GM18499 (cell line): ENCODE measurements around the gene IL34.

Experiments used
- ATAC-seq: cut with Tn5 transposase; IDR thresholded peaks from one replicate; pipeline ENCODE4 v1.9.1; 2021; ENCODE audit warnings: moderate number of reproducible peaks; ENCODE audit not compliant: insufficient read depth, unreplicated experiment

Gene IL34

GRCh38 chr16:70697594-70698170 lies 51.3 kb downstream of the IL34 start:
- no peak for ATAC-seq

GRCh38 chr16:70698901-70699300 lies 52.5 kb downstream of the IL34 start:
- no peak for ATAC-seq

- no peak for ATAC-seq
Measured at GRCh38 chr16:70699696-70700095, 53.3 kb downstream of the IL34 start.

GRCh38 chr16:70700101-70701020 lies 54.0 kb downstream of the IL34 start:
- no peak for ATAC-seq

GRCh38 chr16:70701036-70701435 lies 54.7 kb downstream of the IL34 start:
- ATAC-seq, result no peak

- ATAC-seq, result no peak
Measured at GRCh38 chr16:70701596-70701995, 55.2 kb downstream of the IL34 start.

GRCh38 chr16:70701998-70702397 lies 55.6 kb downstream of the IL34 start:
- no peak for ATAC-seq

- ATAC-seq, result no peak
Measured at GRCh38 chr16:70702624-70703023, 56.3 kb downstream of the IL34 start.

- ATAC-seq, result no peak
Measured at GRCh38 chr16:70703041-70703834, 56.9 kb downstream of the IL34 start.

- ATAC-seq, result no peak
Measured at GRCh38 chr16:70703835-70704381, 57.5 kb downstream of the IL34 start.

GRCh38 chr16:70704586-70704985 lies 58.2 kb downstream of the IL34 start:
- no peak for ATAC-seq

- ATAC-seq, result no peak
Measured at GRCh38 chr16:70705056-70705455, 58.7 kb downstream of the IL34 start.

GRCh38 chr16:70706948-70707465 lies 60.6 kb downstream of the IL34 start:
- ATAC-seq, result no peak

GRCh38 chr16:70708366-70709246 lies 62.2 kb downstream of the IL34 start:
- ATAC-seq, result no peak

GRCh38 chr16:70709457-70709856 lies 63.1 kb downstream of the IL34 start:
- no peak for ATAC-seq

GRCh38 chr16:70709942-70710341 lies 63.6 kb downstream of the IL34 start:
- no peak for ATAC-seq
